ENCODE results near the gene WNT8B.

DNA sequence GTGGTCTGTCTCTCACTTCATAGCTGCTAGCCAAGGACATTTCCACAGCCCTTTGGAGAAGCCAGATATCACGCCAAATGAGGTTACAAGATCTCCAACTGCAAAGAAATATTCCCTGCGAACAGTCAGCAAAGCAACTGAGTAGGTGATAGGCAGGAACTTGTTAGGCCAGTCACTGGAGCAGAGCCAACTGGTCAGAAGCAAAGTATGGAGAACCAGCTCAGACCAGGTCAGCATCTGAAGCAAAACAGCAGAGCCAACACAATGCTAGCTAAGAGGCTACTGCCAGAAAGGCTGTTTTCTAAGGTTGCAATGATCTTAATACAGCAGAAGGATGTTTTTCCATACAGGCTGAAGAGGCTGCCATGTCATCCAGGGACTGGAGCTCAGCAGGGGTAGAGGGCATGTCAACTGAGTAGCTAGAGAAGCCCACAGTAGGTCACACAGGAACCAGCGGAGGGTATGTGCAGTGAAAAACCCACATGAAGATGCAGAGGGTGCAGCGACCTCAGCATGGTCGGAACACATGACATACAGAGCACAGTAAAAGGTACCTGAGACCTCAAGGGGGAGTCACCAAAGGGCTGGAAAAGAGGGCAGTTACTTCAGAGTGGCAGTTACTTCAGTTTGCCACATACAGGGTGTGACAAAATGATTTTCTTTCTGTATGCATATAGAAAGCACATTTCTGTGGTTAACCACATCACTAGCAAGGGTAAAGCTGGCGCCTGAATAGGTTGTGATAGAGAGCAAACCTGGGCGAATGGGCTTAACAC lies 47.9 kb downstream of the WNT8B start:
- TF ChIP-seq POLR2A (IDR thresholded peaks at IDR 0.05; ENCODE audit: low read length) (no peak), GATA1 (IDR thresholded peaks at IDR 0.05; ENCODE audit: low read depth, low read length) (no peak)

All from erythroblast (primary cell).